Aorta (tissue), 5 donors: Measurements from ENCODE around the gene SBNO1. TPM values are rescaled to one million over a fixed set of nuclear protein-coding genes. Genes with fewer than 3 reads are reported as not detected.

ENCODE experiments used
- ATAC-seq: fragments of 200-7000 bp; cut with Tn5 transposase; one replicate; pipeline ENCODE4 v1.9.1; 2022; ENCODE audit warnings: moderate library complexity; ENCODE audit not compliant: low FRiP score
- DNase-seq, 2 donors: peaks; one replicate each; pipeline ENCODE4 v3.0.0-alpha.2; 2020
- H3K27ac ChIP-seq, 2 donors: one replicate each; pipeline ENCODE4 v1.5.1; 2013; ENCODE audit warnings: low read length in 2 of 2, mild to moderate bottlenecking in 2 of 2, moderate library complexity in 2 of 2, control low read depth in 1 of 2, inconsistent platforms in 1 of 2, low read depth in 1 of 2
- H3K27me3 ChIP-seq, 2 donors: one replicate each; pipeline ENCODE4 v1.6.1; 2013; ENCODE audit warnings: control low read depth in 1 of 2, low read length in 1 of 2, mild to moderate bottlenecking in 1 of 2, moderate library complexity in 1 of 2; ENCODE audit not compliant: insufficient read depth in 2 of 2, control insufficient read depth in 1 of 2
- H3K36me3 ChIP-seq, 2 donors: one replicate each; pipeline ENCODE4 v1.6.1; 2013; ENCODE audit warnings: control low read depth in 1 of 2, low read length in 1 of 2, mild to moderate bottlenecking in 1 of 2; ENCODE audit not compliant: insufficient read depth in 2 of 2, control insufficient read depth in 1 of 2
- H3K4me1 ChIP-seq, 2 donors: one replicate each; pipeline ENCODE4 v1.6.1; 2013; ENCODE audit warnings: low read length in 2 of 2, control low read depth in 1 of 2, mild to moderate bottlenecking in 1 of 2, moderate library complexity in 1 of 2; ENCODE audit not compliant: insufficient read depth in 2 of 2, control insufficient read depth in 1 of 2
- H3K4me3 ChIP-seq, 2 donors: one replicate each; pipeline ENCODE4 v1.5.1; 2013; ENCODE audit warnings: low read length in 2 of 2, control low read depth in 1 of 2, mild to moderate bottlenecking in 1 of 2
- H3K9me3 ChIP-seq: one replicate; pipeline ENCODE4 v1.6.1; 2013; ENCODE audit warnings: mild to moderate bottlenecking, low read length; ENCODE audit not compliant: control insufficient read depth
- WGBS, 2 donors: extraction: QIAGEN DNeasy Blood & Tissue Kit; methylation state at CpG; one replicate each; pipeline ENCODE4 v1.1.7; 2013; 5-methylcytosine and 5-hydroxymethylcytosine counted together
- intact Hi-C, 2 donors: fragments of 100-400 bp; cut with DNase I; formaldehyde crosslinking; loops; one replicate each; pipeline versions ENCODE4 v1.14.2 to v1.15.0; 2022
- polyA plus RNA-seq, 2 donors: library from polyadenylated mRNA; stranded (reverse); fragments of 200-250 nt; gene quantifications; one replicate each; pipeline ENCODE4 v1.2.3, GENCODE V29; 2013
- total RNA-seq, 2 donors: library from RNA; stranded (reverse); fragmentation: NEBNext Ultra II Directional; extraction: Animal tissue kit (Norgen Biotek cat#: 25700); gene quantifications; one replicate each; pipeline ENCODE4 v1.2.1, GENCODE V29; 2021
- donor health status: healthy with polysubstance abuse.
- donor health status: Bipolar disorder and iron deficiency.
- donor health status: DM: no; HTN: no; CAD: no.
- donor health status: DM: no; HTN: no; CAD: no.
- donor health status: DM: yes; HTN: yes; CAD: no.

SBNO1 gene
- total and polyA plus RNA-seq, 4 donors: 4.0 to 28.6 (median 14.9) TPM

- WGBS, 2 donors: 93% methylated on average over 3 of the region's 3 CpGs
- no peak for ATAC-seq
- H3K4me3 ChIP-seq: no peak overlapping the region
- no peaks in the 10 kb centered on the region for H3K4me1 ChIP-seq
- no peaks in the 10 kb centered on the region for H3K27me3 ChIP-seq
- intact Hi-C loops: no loop called here
- no peaks in the 10 kb centered on the region for H3K36me3 ChIP-seq
- DNase-seq: no peak
- no peaks in the 10 kb centered on the region for H3K9me3 ChIP-seq
- no peak overlapping the region for H3K27ac ChIP-seq
Measured at GRCh38 chr12:123245678-123246077, 119.0 kb downstream of the SBNO1 start.

DNA sequence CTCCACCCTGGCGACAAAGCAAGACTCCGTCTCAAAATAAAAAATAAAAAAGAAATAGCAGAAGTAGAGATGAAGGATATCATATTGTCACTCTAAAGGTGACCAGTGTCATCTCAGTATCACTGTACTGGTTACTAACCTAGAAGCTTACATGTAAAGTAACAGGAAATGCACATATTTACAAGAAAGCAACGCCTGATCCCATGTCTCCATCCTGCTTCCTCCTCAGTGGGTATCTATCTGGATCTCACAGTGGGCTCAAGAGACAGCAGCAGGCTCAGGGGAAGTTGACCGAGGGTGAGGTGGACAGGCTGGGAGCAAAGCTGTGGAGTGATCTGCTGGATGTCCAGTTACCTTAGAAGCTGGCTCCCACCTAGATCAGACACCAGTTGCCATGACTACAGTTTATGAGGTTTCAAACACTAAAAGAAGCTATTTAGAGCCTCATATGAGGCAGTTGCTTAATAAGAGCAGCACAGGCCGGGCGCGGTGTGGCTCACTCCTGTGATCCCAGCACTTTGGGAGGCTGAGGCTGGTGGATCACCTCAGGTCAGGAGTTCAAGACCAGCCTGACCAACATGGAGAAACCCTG, 120.9 kb downstream of the SBNO1 start:
- Histone ChIP-seq H3K36me3 (no peaks in the 10 kb centered on the region), H3K27ac (no peak overlapping the region), H3K27me3 (no peaks in the 10 kb centered on the region), H3K4me3 (no peak overlapping the region), H3K4me1 (no peaks in the 10 kb centered on the region), H3K9me3 (no peaks in the 10 kb centered on the region)
- WGBS, 2 donors: 80 to 83% methylated on average over 7 of the region's 7 CpGs
- intact Hi-C loops: no loop called here
- DNase-seq (no peak), ATAC-seq (no peak)

DNA sequence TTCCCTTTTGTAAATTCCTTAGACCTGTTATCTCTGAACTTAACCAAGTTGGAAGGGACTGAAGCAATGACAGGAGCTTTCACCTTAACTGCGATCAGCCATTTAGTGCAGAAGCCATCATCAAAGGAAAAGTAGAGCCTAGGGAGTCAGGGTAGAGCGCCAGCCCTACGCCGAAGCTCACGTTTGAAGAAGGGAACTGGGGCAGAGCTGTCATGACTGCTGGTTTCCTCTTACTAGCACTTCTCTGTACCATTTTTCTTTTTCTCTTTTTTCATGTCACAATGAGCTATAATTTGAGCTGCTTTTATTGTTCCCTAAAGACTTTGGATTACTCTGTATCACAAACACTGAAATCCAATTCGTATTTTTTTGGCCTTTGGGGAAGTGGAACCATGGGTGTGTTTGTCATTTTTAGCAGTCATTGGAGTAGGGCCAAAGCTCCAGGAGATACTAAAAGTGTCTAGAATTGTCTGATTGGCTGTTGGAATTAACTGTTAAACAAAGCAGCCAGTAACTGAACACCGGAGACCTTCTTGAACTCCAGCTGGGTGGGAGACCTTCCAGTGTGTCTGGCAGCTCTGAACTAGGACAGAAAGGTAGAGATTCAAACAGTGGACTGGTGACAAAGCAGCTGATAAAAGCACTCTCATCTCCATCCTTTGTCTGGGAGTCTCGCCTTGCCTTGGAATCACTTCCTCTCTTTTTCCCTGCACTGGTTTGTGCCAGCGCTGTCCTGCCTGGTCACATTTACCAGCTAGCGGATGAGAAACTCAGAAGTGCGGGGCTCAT, 122.3 kb downstream of the SBNO1 start:
- no peaks in the 10 kb centered on the region for H3K27me3 ChIP-seq
- H3K36me3 ChIP-seq: no peaks in the 10 kb centered on the region
- 46 to 48% methylated on average over 11 of the region's 11 CpGs for WGBS, 2 donors
- intact Hi-C loops: no loop called here
- no peak overlapping the region for H3K4me3 ChIP-seq
- ATAC-seq (no peak), DNase-seq (no peak)
- H3K4me1 ChIP-seq: no peaks in the 10 kb centered on the region
- H3K27ac ChIP-seq: no peak overlapping the region
- no peaks in the 10 kb centered on the region for H3K9me3 ChIP-seq

Other genes with a start within 250 kb of the SBNO1 start
- gene PITPNM2, start 213.8 kb downstream of the SBNO1 start, total RNA-seq: 10 to 100 TPM; 18.1 to 32.4 TPM
- gene PITPNM2, start 213.8 kb downstream of the SBNO1 start, polyA plus RNA-seq: 1 to 10 TPM; 1.1 to 5.3 TPM
- gene MPHOSPH9, start 131.7 kb downstream of the SBNO1 start, total RNA-seq: 10 to 100 TPM; 13.4 to 25.1 TPM
- 1 to 10 TPM; 2.0 to 5.2 TPM for gene MPHOSPH9, start 131.7 kb downstream of the SBNO1 start, polyA plus RNA-seq
- 10 to 100 TPM in 1 of 2 donors, 1 to 10 TPM in 1; 8.6 to 12.1 TPM for gene MTRFR, start 131.4 kb downstream of the SBNO1 start, total RNA-seq
- 10 to 100 TPM in 1 of 2 donors, 1 to 10 TPM in 1; 4.3 to 11.4 TPM for gene MTRFR, start 131.4 kb downstream of the SBNO1 start, polyA plus RNA-seq
- gene CDK2AP1, start 93.0 kb downstream of the SBNO1 start, total RNA-seq: 100 to 1,000 TPM; 111 TPM
- gene CDK2AP1, start 93.0 kb downstream of the SBNO1 start, polyA plus RNA-seq: 100 to 1,000 TPM; 120 to 283 TPM
- 10 to 100 TPM; 51.9 to 55.9 TPM for gene KMT5A, start 19.3 kb upstream of the SBNO1 start, total RNA-seq
- gene KMT5A, start 19.3 kb upstream of the SBNO1 start, polyA plus RNA-seq: 10 to 100 TPM; 23.7 to 58.1 TPM
- gene RILPL2, start 71.8 kb upstream of the SBNO1 start, total RNA-seq: 10 to 100 TPM; 12.6 to 13.7 TPM
- 10 to 100 TPM; 19.4 to 25.3 TPM for gene RILPL2, start 71.8 kb upstream of the SBNO1 start, polyA plus RNA-seq
- gene SNRNP35, start 93.3 kb upstream of the SBNO1 start, total RNA-seq: 10 to 100 TPM; 23.3 to 28.3 TPM
- gene SNRNP35, start 93.3 kb upstream of the SBNO1 start, polyA plus RNA-seq: 10 to 100 TPM; 35.7 to 72.7 TPM
- gene RILPL1, start 168.9 kb upstream of the SBNO1 start, total RNA-seq: 10 to 100 TPM; 28.8 to 33.3 TPM
- gene RILPL1, start 168.9 kb upstream of the SBNO1 start, polyA plus RNA-seq: 10 to 100 TPM; 18.4 to 50.4 TPM
- 100 to 1,000 TPM; 160 to 193 TPM for gene TMED2, start 219.7 kb upstream of the SBNO1 start, total RNA-seq
- gene TMED2, start 219.7 kb upstream of the SBNO1 start, polyA plus RNA-seq: 100 to 1,000 TPM; 116 to 168 TPM
- gene DDX55, start 237.3 kb upstream of the SBNO1 start, total RNA-seq: 10 to 100 TPM; 13.6 to 18.0 TPM
- gene DDX55, start 237.3 kb upstream of the SBNO1 start, polyA plus RNA-seq: 10 to 100 TPM in 1 of 2 donors, 1 to 10 TPM in 1; 7.6 to 15.5 TPM